ENCODE measurements around the gene PDC.

PDC gene

GRCh38 chr1:186461014-186461413 lies at the start of gene PDC:
PDC (minus strand) TSS chr1:186461114; CDS start chr1:186449459, 11,655 bp downstream.
- H3K4me3 ChIP-seq (ENCODE audit: low read depth in 1 of 5, low read length in 5 of 5), result no peak within 1 kb of the TSS
- no peaks in the 10 kb centered on the region for H3K9me3 ChIP-seq (ENCODE audit: control insufficient read depth in 5 of 5, low read length in 5 of 5)
- H3K4me1 ChIP-seq (ENCODE audit: control insufficient read depth in 5 of 5, insufficient read depth in 5 of 5, low read length in 5 of 5), result no peaks in the 10 kb centered on the region
- H3K36me3 ChIP-seq (ENCODE audit: control insufficient read depth in 5 of 5, insufficient read depth in 5 of 5, low read length in 5 of 5), result no peaks in the 10 kb centered on the region
- no peak within 1 kb of the TSS for H3K9ac ChIP-seq (ENCODE audit: low read length in 5 of 5)
- H3K27me3 ChIP-seq (ENCODE audit: control insufficient read depth in 5 of 5, insufficient read depth in 4 of 5, low read length in 5 of 5), result no peaks in the 10 kb centered on the region
- no peak within 1 kb of the TSS for H3K27ac ChIP-seq (ENCODE audit: low read depth, low read length)

GRCh38 chr1:186503190-186503589 lies 42.3 kb upstream of the PDC start:
- Histone ChIP-seq H3K9ac (ENCODE audit: low read length in 5 of 5) (no peak overlapping the region), H3K9me3 (ENCODE audit: control insufficient read depth in 5 of 5, low read length in 5 of 5) (peaks cover 0 to 14% (median 12%) of the 10 kb centered on the region in 5 donors), H3K27me3 (ENCODE audit: control insufficient read depth in 5 of 5, insufficient read depth in 4 of 5, low read length in 5 of 5) (no peaks in the 10 kb centered on the region), H3K4me3 (ENCODE audit: low read depth in 1 of 5, low read length in 5 of 5) (no peak overlapping the region), H3K27ac (ENCODE audit: low read depth, low read length) (no peak overlapping the region), H3K4me1 (ENCODE audit: control insufficient read depth in 5 of 5, insufficient read depth in 5 of 5, low read length in 5 of 5) (no peaks in the 10 kb centered on the region), H3K36me3 (ENCODE audit: control insufficient read depth in 5 of 5, insufficient read depth in 5 of 5, low read length in 5 of 5) (no peaks in the 10 kb centered on the region)

GRCh38 chr1:186502087-186502486 lies 41.2 kb upstream of the PDC start:
- Histone ChIP-seq H3K9ac (ENCODE audit: low read length in 5 of 5) (no peak overlapping the region), H3K27ac (ENCODE audit: low read depth, low read length) (no peak overlapping the region), H3K27me3 (ENCODE audit: control insufficient read depth in 5 of 5, insufficient read depth in 4 of 5, low read length in 5 of 5) (no peaks in the 10 kb centered on the region), H3K9me3 (ENCODE audit: control insufficient read depth in 5 of 5, low read length in 5 of 5) (peaks cover 0 to 14% (median 12%) of the 10 kb centered on the region in 5 donors), H3K4me1 (ENCODE audit: control insufficient read depth in 5 of 5, insufficient read depth in 5 of 5, low read length in 5 of 5) (no peaks in the 10 kb centered on the region), H3K4me3 (ENCODE audit: low read depth in 1 of 5, low read length in 5 of 5) (no peak overlapping the region), H3K36me3 (ENCODE audit: control insufficient read depth in 5 of 5, insufficient read depth in 5 of 5, low read length in 5 of 5) (no peaks in the 10 kb centered on the region)

GRCh38 chr1:186500804-186501203 lies 39.9 kb upstream of the PDC start:
- H3K36me3 ChIP-seq (ENCODE audit: control insufficient read depth in 5 of 5, insufficient read depth in 5 of 5, low read length in 5 of 5), result no peaks in the 10 kb centered on the region
- H3K4me3 ChIP-seq (ENCODE audit: low read depth in 1 of 5, low read length in 5 of 5), result no peak overlapping the region
- H3K9ac ChIP-seq (ENCODE audit: low read length in 5 of 5), result no peak overlapping the region
- no peaks in the 10 kb centered on the region for H3K4me1 ChIP-seq (ENCODE audit: control insufficient read depth in 5 of 5, insufficient read depth in 5 of 5, low read length in 5 of 5)
- H3K9me3 ChIP-seq (ENCODE audit: control insufficient read depth in 5 of 5, low read length in 5 of 5), result peaks cover 0 to 12% (median 8%) of the 10 kb centered on the region in 5 donors
- no peaks in the 10 kb centered on the region for H3K27me3 ChIP-seq (ENCODE audit: control insufficient read depth in 5 of 5, insufficient read depth in 4 of 5, low read length in 5 of 5)
- H3K27ac ChIP-seq (ENCODE audit: low read depth, low read length), result no peak overlapping the region

GRCh38 chr1:186499571-186499970 lies 38.7 kb upstream of the PDC start:
- no peak overlapping the region for H3K9ac ChIP-seq (ENCODE audit: low read length in 5 of 5)
- H3K27me3 ChIP-seq (ENCODE audit: control insufficient read depth in 5 of 5, insufficient read depth in 4 of 5, low read length in 5 of 5), result no peaks in the 10 kb centered on the region

GRCh38 chr1:186498695-186499389 lies 37.9 kb upstream of the PDC start:
- Histone ChIP-seq H3K36me3 (ENCODE audit: control insufficient read depth in 5 of 5, insufficient read depth in 5 of 5, low read length in 5 of 5) (no peaks in the 10 kb centered on the region), H3K27me3 (ENCODE audit: control insufficient read depth in 5 of 5, insufficient read depth in 4 of 5, low read length in 5 of 5) (no peaks in the 10 kb centered on the region), H3K27ac (ENCODE audit: low read depth, low read length) (no peak overlapping the region), H3K9ac (ENCODE audit: low read length in 5 of 5) (no peak overlapping the region), H3K4me3 (ENCODE audit: low read depth in 1 of 5, low read length in 5 of 5) (no peak overlapping the region), H3K4me1 (ENCODE audit: control insufficient read depth in 5 of 5, insufficient read depth in 5 of 5, low read length in 5 of 5) (no peaks in the 10 kb centered on the region), H3K9me3 (ENCODE audit: control insufficient read depth in 5 of 5, low read length in 5 of 5) (no peaks in the 10 kb centered on the region)

More at GRCh38 chr1:186499571-186499970, 38.7 kb upstream of the PDC start:
- H3K27ac ChIP-seq (ENCODE audit: low read depth, low read length), result no peak overlapping the region
- no peaks in the 10 kb centered on the region for H3K4me1 ChIP-seq (ENCODE audit: control insufficient read depth in 5 of 5, insufficient read depth in 5 of 5, low read length in 5 of 5)
- H3K36me3 ChIP-seq (ENCODE audit: control insufficient read depth in 5 of 5, insufficient read depth in 5 of 5, low read length in 5 of 5), result no peaks in the 10 kb centered on the region
- H3K4me3 ChIP-seq (ENCODE audit: low read depth in 1 of 5, low read length in 5 of 5), result no peak overlapping the region
- peaks cover 0 to 5% (median 3%) of the 10 kb centered on the region in 5 donors for H3K9me3 ChIP-seq (ENCODE audit: control insufficient read depth in 5 of 5, low read length in 5 of 5)

GRCh38 chr1:186498071-186498470 lies 37.2 kb upstream of the PDC start:
- Histone ChIP-seq H3K9me3 (ENCODE audit: control insufficient read depth in 5 of 5, low read length in 5 of 5) (no peaks in the 10 kb centered on the region), H3K4me1 (ENCODE audit: control insufficient read depth in 5 of 5, insufficient read depth in 5 of 5, low read length in 5 of 5) (no peaks in the 10 kb centered on the region), H3K27ac (ENCODE audit: low read depth, low read length) (no peak overlapping the region), H3K9ac (ENCODE audit: low read length in 5 of 5) (no peak overlapping the region), H3K36me3 (ENCODE audit: control insufficient read depth in 5 of 5, insufficient read depth in 5 of 5, low read length in 5 of 5) (no peaks in the 10 kb centered on the region), H3K4me3 (ENCODE audit: low read depth in 1 of 5, low read length in 5 of 5) (no peak overlapping the region), H3K27me3 (ENCODE audit: control insufficient read depth in 5 of 5, insufficient read depth in 4 of 5, low read length in 5 of 5) (no peaks in the 10 kb centered on the region)

- H3K27ac ChIP-seq (ENCODE audit: low read depth, low read length), result no peak overlapping the region
- H3K4me1 ChIP-seq (ENCODE audit: control insufficient read depth in 5 of 5, insufficient read depth in 5 of 5, low read length in 5 of 5), result no peaks in the 10 kb centered on the region
- no peak overlapping the region for H3K9ac ChIP-seq (ENCODE audit: low read length in 5 of 5)
- H3K27me3 ChIP-seq (ENCODE audit: control insufficient read depth in 5 of 5, insufficient read depth in 4 of 5, low read length in 5 of 5), result no peaks in the 10 kb centered on the region
- no peaks in the 10 kb centered on the region for H3K36me3 ChIP-seq (ENCODE audit: control insufficient read depth in 5 of 5, insufficient read depth in 5 of 5, low read length in 5 of 5)
- H3K4me3 ChIP-seq (ENCODE audit: low read depth in 1 of 5, low read length in 5 of 5), result no peak overlapping the region
- H3K9me3 ChIP-seq (ENCODE audit: control insufficient read depth in 5 of 5, low read length in 5 of 5), result no peaks in the 10 kb centered on the region
These were observed 36.7 kb upstream of the PDC start for GRCh38 chr1:186497651-186498050.

- Histone ChIP-seq H3K36me3 (ENCODE audit: control insufficient read depth in 5 of 5, insufficient read depth in 5 of 5, low read length in 5 of 5) (no peaks in the 10 kb centered on the region), H3K27ac (ENCODE audit: low read depth, low read length) (no peak overlapping the region), H3K4me3 (ENCODE audit: low read depth in 1 of 5, low read length in 5 of 5) (no peak overlapping the region), H3K27me3 (ENCODE audit: control insufficient read depth in 5 of 5, insufficient read depth in 4 of 5, low read length in 5 of 5) (no peaks in the 10 kb centered on the region), H3K9ac (ENCODE audit: low read length in 5 of 5) (no peak overlapping the region), H3K4me1 (ENCODE audit: control insufficient read depth in 5 of 5, insufficient read depth in 5 of 5, low read length in 5 of 5) (no peaks in the 10 kb centered on the region), H3K9me3 (ENCODE audit: control insufficient read depth in 5 of 5, low read length in 5 of 5) (no peaks in the 10 kb centered on the region)
These were observed 35.4 kb upstream of the PDC start for GRCh38 chr1:186496171-186496851.

GRCh38 chr1:186494832-186495271 lies 33.9 kb upstream of the PDC start:
- Histone ChIP-seq H3K36me3 (ENCODE audit: control insufficient read depth in 5 of 5, insufficient read depth in 5 of 5, low read length in 5 of 5) (no peaks in the 10 kb centered on the region), H3K27ac (ENCODE audit: low read depth, low read length) (no peak overlapping the region), H3K27me3 (ENCODE audit: control insufficient read depth in 5 of 5, insufficient read depth in 4 of 5, low read length in 5 of 5) (no peaks in the 10 kb centered on the region), H3K4me3 (ENCODE audit: low read depth in 1 of 5, low read length in 5 of 5) (no peak overlapping the region), H3K9me3 (ENCODE audit: control insufficient read depth in 5 of 5, low read length in 5 of 5) (no peaks in the 10 kb centered on the region), H3K9ac (ENCODE audit: low read length in 5 of 5) (no peak overlapping the region), H3K4me1 (ENCODE audit: control insufficient read depth in 5 of 5, insufficient read depth in 5 of 5, low read length in 5 of 5) (no peaks in the 10 kb centered on the region)

Data from subcutaneous abdominal adipose tissue (tissue), 5 donors.